Measurements from ENCODE around the gene PDLIM1. TPM values are rescaled to one million over a fixed set of nuclear protein-coding genes. Genes with fewer than 3 reads are reported as not detected.
A peak's percentile ranks its signal among the peaks of the same experiment; 100 is the strongest.

PDLIM1 gene
- polyA plus RNA-seq, 1 donor (not counting 4 experiments of a cell fraction or from before 2014, with no cell fraction given), result 298 TPM

GRCh38 chr10:95268438-95268837 lies 22.4 kb downstream of the PDLIM1 start:
- peaks cover 62% of the 10 kb centered on the region for H3K4me1 ChIP-seq (ENCODE audit: control insufficient read depth, extremely low read depth, insufficient read depth, low read length)
- H3K9ac ChIP-seq (ENCODE audit: control insufficient read depth, extremely low read depth, insufficient read depth, low read length), result peak overlapping the region; percentile 78
- H3K9me1 ChIP-seq (ENCODE audit: control insufficient read depth, extremely low read depth, insufficient read depth, low read length), result no peaks in the 10 kb centered on the region
- peaks cover 17 to 26% of the 10 kb centered on the region in 2 experiments for H3K36me3 ChIP-seq (ENCODE audit: control insufficient read depth in 2 of 2, extremely low read depth in 1 of 2, insufficient read depth in 2 of 2, low read length in 2 of 2)
- H2AFZ ChIP-seq (ENCODE audit: control insufficient read depth, low read length), result no peak overlapping the region
- no peak for DNase-seq (ENCODE audit: low read depth, low spot score)
- H3K4me3 ChIP-seq (ENCODE audit: control insufficient read depth in 2 of 3, extremely low read depth in 1 of 3, insufficient read depth in 2 of 3, low read depth in 1 of 3, low read length in 3 of 3), result no peak overlapping the region
- peak; percentile 65 for FAIRE-seq
- dilution Hi-C loops (cut with MboI; ENCODE audit: extremely low pct_ligation_motif_present, low sequenced_read_pairs), result no loop called here
- H3K4me2 ChIP-seq (ENCODE audit: control insufficient read depth, extremely low read depth, insufficient read depth, low read depth, low read length), result peak overlapping the region; percentile 23
- H4K20me1 ChIP-seq (ENCODE audit: control insufficient read depth, extremely low read depth, insufficient read depth, low read length), result no peaks in the 10 kb centered on the region
- no peaks in the 10 kb centered on the region for H3K9me3 ChIP-seq (ENCODE audit: control insufficient read depth, low read depth, low read length)
- H3K79me2 ChIP-seq (ENCODE audit: control insufficient read depth, insufficient read depth, low read length), result peaks cover 46% of the 10 kb centered on the region
- H3K27me3 ChIP-seq (ENCODE audit: control insufficient read depth, extremely low read depth, insufficient read depth, low read length), result no peaks in the 10 kb centered on the region
- H3K27ac ChIP-seq (ENCODE audit: control insufficient read depth, insufficient read depth, low read length), result peak overlapping the region; percentile 85
- TF ChIP-seq EZH2 (IDR thresholded peaks at IDR 0.05; ENCODE audit: low read length) (no peak), CTCF (optimal IDR thresholded peaks at IDR 0.05 in 1 of 3, IDR thresholded peaks at IDR 0.05 in 1 of 3, conservative IDR thresholded peaks at IDR 0.05 in 1 of 3; ENCODE audit: extremely low read depth in 1 of 3, insufficient read depth in 2 of 3, low read length in 3 of 3) (no peak)

- H3K4me2 ChIP-seq (ENCODE audit: control insufficient read depth, extremely low read depth, insufficient read depth, low read depth, low read length), result peak overlapping the region; percentile 22
- FAIRE-seq, result no peak
Observed at GRCh38 chr10:95267251-95267650, 23.6 kb downstream of the PDLIM1 start.

More at GRCh38 chr10:95267251-95267650, 23.6 kb downstream of the PDLIM1 start:
- dilution Hi-C loops (cut with MboI; ENCODE audit: extremely low pct_ligation_motif_present, low sequenced_read_pairs), result no loop called here
- H3K36me3 ChIP-seq (ENCODE audit: control insufficient read depth in 2 of 2, extremely low read depth in 1 of 2, insufficient read depth in 2 of 2, low read length in 2 of 2), result peaks cover 19 to 30% of the 10 kb centered on the region in 2 experiments
- no peaks in the 10 kb centered on the region for H3K9me3 ChIP-seq (ENCODE audit: control insufficient read depth, low read depth, low read length)
- H2AFZ ChIP-seq (ENCODE audit: control insufficient read depth, low read length), result no peak overlapping the region
- H3K27ac ChIP-seq (ENCODE audit: control insufficient read depth, insufficient read depth, low read length), result peak overlapping the region; percentile 85
- H4K20me1 ChIP-seq (ENCODE audit: control insufficient read depth, extremely low read depth, insufficient read depth, low read length), result no peaks in the 10 kb centered on the region
- no peak overlapping the region for H3K4me3 ChIP-seq (ENCODE audit: control insufficient read depth in 2 of 3, extremely low read depth in 1 of 3, insufficient read depth in 2 of 3, low read depth in 1 of 3, low read length in 3 of 3)
- H3K9me1 ChIP-seq (ENCODE audit: control insufficient read depth, extremely low read depth, insufficient read depth, low read length), result no peaks in the 10 kb centered on the region
- TF ChIP-seq EZH2 (IDR thresholded peaks at IDR 0.05; ENCODE audit: low read length), result no peak
- no peak for TF ChIP-seq CTCF (optimal IDR thresholded peaks at IDR 0.05 in 1 of 3, IDR thresholded peaks at IDR 0.05 in 1 of 3, conservative IDR thresholded peaks at IDR 0.05 in 1 of 3; ENCODE audit: extremely low read depth in 1 of 3, insufficient read depth in 2 of 3, low read length in 3 of 3)
- peaks cover 58% of the 10 kb centered on the region for H3K4me1 ChIP-seq (ENCODE audit: control insufficient read depth, extremely low read depth, insufficient read depth, low read length)
- no peak for DNase-seq (ENCODE audit: low read depth, low spot score)
- H3K27me3 ChIP-seq (ENCODE audit: control insufficient read depth, extremely low read depth, insufficient read depth, low read length), result no peaks in the 10 kb centered on the region
- H3K79me2 ChIP-seq (ENCODE audit: control insufficient read depth, insufficient read depth, low read length), result peaks cover 43% of the 10 kb centered on the region
- H3K9ac ChIP-seq (ENCODE audit: control insufficient read depth, extremely low read depth, insufficient read depth, low read length), result peak overlapping the region; percentile 78

All from keratinocyte (primary cell).